GM10248 (cell line): ENCODE measurements around the gene COMMD10.
"Not testable (repeated sequence)": the region's sequence is repeated elsewhere in the genome, so short reads cannot be mapped to it uniquely, and the experiment has no call there.

Experiments used
- CTCF ChIA-PET: fragments of 300-600 bp; sonication (Branson Sonifier 250); formaldehyde crosslinking; extraction: SDS; loops from one replicate; lab custom pipeline; 2021; ENCODE audit warnings: antibody characterized with exemption; lab: Yijun Ruan, JAX
- POLR2A ChIA-PET: fragments of 350-650 bp; sonication (Branson Sonifier 250); formaldehyde crosslinking; extraction: SDS; loops from one replicate; lab custom pipeline; 2020; ENCODE audit warnings: antibody characterized with exemption; lab: Yijun Ruan, JAX
- DNase-seq: peaks from one replicate; pipeline ENCODE4 v3.0.0; 2012; ENCODE audit errors: extremely low spot score
- TF ChIP-seq, protein P1 (sequence below): IDR thresholded peaks from 2 replicates; pipeline ENCODE4 v1.5.1; 2012; ENCODE audit warnings: mild to moderate bottlenecking, low read depth; ENCODE audit errors: extremely low read depth, missing control alignments, control extremely low read depth

The COMMD10 gene

DNA sequence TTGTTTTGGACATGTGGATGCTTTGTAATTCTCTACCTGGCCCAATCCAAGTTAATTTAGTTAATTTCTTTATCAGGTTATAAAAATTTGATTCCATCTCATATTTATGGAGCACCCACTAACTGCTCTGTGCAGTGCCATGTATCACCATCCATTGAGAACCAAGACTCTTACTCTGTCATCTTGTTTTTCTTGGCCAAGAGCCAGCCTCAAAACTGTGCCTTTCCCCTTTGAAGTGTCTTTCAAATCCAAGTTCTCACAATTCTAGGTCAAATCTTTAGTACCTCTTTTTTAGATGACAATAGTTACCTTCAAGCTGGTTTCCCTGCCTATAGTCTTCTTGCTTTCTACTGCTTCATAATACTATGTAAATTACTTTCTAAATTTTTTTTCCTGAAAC lies 3.2 kb downstream of the COMMD10 start:
- POLR2A ChIA-PET, result no interaction called here

DNA sequence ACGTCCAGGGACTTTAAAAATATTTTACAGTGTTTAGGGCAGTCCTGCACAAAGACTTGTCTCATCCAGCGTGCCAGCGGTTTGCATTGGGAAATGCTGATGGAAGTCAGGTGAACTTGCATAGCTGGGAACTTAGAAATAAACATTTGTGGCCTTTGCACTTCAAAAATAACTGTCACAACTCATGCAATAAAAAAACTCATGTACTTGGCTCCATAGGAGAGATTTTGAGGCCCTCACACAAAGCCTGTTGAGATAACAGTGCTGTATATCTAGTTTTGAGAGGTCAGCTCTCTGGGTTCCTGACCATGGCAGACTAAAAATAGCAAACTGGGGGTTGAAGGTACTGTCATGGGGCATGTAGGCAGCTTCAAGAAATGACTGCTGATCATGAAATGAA lies 5.5 kb downstream of the COMMD10 start:
- DNase-seq, result no peak
- ChIA-PET POLR2A (no interaction called here), CTCF (interaction anchor here (1.0 kb wide), 1 partner anchor 8 kb away, joined by 3 read pairs; no protein-coding TSS in a partner anchor)
- TF ChIP-seq, protein P1, sequence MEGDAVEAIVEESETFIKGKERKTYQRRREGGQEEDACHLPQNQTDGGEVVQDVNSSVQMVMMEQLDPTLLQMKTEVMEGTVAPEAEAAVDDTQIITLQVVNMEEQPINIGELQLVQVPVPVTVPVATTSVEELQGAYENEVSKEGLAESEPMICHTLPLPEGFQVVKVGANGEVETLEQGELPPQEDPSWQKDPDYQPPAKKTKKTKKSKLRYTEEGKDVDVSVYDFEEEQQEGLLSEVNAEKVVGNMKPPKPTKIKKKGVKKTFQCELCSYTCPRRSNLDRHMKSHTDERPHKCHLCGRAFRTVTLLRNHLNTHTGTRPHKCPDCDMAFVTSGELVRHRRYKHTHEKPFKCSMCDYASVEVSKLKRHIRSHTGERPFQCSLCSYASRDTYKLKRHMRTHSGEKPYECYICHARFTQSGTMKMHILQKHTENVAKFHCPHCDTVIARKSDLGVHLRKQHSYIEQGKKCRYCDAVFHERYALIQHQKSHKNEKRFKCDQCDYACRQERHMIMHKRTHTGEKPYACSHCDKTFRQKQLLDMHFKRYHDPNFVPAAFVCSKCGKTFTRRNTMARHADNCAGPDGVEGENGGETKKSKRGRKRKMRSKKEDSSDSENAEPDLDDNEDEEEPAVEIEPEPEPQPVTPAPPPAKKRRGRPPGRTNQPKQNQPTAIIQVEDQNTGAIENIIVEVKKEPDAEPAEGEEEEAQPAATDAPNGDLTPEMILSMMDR, result no peak

More for the DNA sequence above, 3.2 kb downstream of the COMMD10 start:
- CTCF ChIA-PET, result no interaction called here
- TF ChIP-seq, protein P1, result no peak
- no peak for DNase-seq

DNA sequence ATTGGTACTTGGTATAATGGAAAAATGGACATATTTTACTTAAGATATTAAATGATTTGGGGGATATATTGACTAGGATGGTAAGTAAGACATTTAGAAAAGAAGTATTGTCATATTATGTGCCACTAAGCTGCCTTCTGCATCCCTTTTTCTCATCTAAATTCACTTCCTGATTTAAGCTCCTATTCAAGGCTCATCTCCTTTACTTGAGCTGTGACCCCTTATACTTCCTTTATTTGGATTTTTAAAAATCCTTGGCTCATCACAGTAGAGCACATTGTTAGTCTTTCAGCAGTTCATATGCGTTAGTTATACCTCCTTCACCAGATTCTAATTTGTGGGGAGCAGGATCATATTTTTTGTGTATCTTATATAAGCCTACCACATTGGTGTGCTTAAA lies 6.6 kb downstream of the COMMD10 start:
- CTCF ChIA-PET, result interaction anchor here (0.9 kb wide), 1 partner anchor 484 kb away, joined by 3 read pairs; no protein-coding TSS in a partner anchor
- TF ChIP-seq, protein P1, result no peak
- POLR2A ChIA-PET, result no interaction called here
- no peak for DNase-seq

- CTCF ChIA-PET, result no interaction called here
- DNase-seq, result no peak
- TF ChIP-seq, protein P1, result no peak
- POLR2A ChIA-PET, result no interaction called here
Measured at GRCh38 chr5:116097301-116097700, 12.5 kb downstream of the COMMD10 start.

DNA sequence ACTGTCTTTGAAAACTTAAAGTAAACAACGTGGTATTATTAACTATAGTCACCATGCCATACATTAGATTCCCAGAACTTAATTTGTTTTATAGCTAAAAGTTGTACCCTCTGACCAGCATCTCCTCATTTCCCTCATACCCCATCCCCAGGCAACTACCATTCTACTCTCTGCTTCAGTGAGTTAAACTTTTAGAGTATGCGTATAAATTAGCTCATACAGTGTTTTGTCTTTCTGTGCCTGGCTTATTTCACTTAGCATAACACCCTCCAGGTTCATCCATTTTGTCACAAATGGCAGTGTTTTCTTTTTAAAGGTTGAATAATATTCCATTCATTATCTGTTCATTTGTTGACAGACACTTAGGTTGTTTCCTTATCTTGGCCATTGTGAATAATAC lies 14.2 kb downstream of the COMMD10 start:
- TF ChIP-seq, protein P1, result no peak
- CTCF ChIA-PET, result interaction anchor here (0.8 kb wide), 1 partner anchor 9 kb away, joined by 3 read pairs; no protein-coding TSS in a partner anchor
- no peak for DNase-seq
- POLR2A ChIA-PET, result no interaction called here

GRCh38 chr5:116104941-116105340 lies 20.1 kb downstream of the COMMD10 start:
- CTCF ChIA-PET, result interaction anchor here (1.3 kb wide), 1 partner anchor 10 kb away, joined by 3 read pairs; no protein-coding TSS in a partner anchor
- DNase-seq, POLR2A ChIA-PET: not testable (repeated sequence)

DNA sequence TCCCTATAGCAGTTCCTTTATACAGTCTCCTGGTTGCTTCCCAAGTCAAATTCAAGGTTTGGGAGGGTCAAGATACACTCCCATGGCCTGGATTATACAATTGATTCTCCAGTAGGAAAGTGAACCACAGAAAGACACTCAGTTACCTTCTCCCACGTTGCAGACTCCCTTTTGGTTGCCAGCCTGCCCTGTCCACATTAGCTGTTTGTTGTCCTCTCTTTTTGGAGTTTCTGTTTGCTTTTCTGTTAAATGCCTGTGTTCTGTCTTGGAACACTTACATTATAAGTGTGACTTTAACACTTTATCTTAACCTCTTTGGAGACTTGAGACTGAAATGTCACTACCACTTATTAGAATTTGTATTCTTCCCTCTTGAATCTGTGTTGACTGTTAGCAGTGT lies 30.3 kb downstream of the COMMD10 start:
- POLR2A ChIA-PET, result no interaction called here
- CTCF ChIA-PET, result no interaction called here
- DNase-seq, result no peak
- TF ChIP-seq, protein P1, result no peak
